ENCODE results near the gene DNAJC22. TPM values are rescaled to one million over a fixed set of nuclear protein-coding genes. Genes with fewer than 3 reads are reported as not detected.

Gene DNAJC22
- total RNA-seq, 1 experiment from 2014 or later = 0.24 TPM

GRCh38 chr12:49335955-49336644, 10.6 kb upstream of the DNAJC22 start (continued):
- no peak for TF ChIP-seq SMAD4 (CRISPR knock-in tag; IDR thresholded peaks at IDR 0.05)
- no peak for TF ChIP-seq TEAD1 (CRISPR knock-in tag; IDR thresholded peaks at IDR 0.05)
- TF ChIP-seq SMAD3 (CRISPR knock-in tag; IDR thresholded peaks at IDR 0.05; ENCODE audit: borderline replicate concordance) = no peak
- peak; percentile 69; the same call in 1 of the 2 replicates for TF ChIP-seq ZNF138 (CRISPR knock-in tag; conservative IDR thresholded peaks at IDR 0.05)
- peak; percentile 74; the same call in 1 of the 2 replicates for TF ChIP-seq TP53 (CRISPR knock-in tag; IDR thresholded peaks at IDR 0.05)
- TF ChIP-seq, protein P1, sequence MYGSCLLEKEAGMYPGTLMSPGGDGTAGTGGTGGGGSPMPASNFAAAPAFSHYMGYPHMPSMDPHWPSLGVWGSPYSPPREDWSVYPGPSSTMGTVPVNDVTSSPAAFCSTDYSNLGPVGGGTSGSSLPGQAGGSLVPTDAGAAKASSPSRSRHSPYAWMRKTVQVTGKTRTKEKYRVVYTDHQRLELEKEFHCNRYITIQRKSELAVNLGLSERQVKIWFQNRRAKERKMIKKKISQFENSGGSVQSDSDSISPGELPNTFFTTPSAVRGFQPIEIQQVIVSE (CRISPR knock-in tag; IDR thresholded peaks at IDR 0.05; ENCODE audit: borderline replicate concordance) = no peak
- TF ChIP-seq USF2 (CRISPR knock-in tag; IDR thresholded peaks at IDR 0.05) = peak; percentile 56
- TF ChIP-seq NR1H2 (CRISPR knock-in tag; IDR thresholded peaks at IDR 0.05) = no peak
- peak; percentile 72; the same call in 1 of the 2 replicates for TF ChIP-seq NFE2L1 (CRISPR knock-in tag; IDR thresholded peaks at IDR 0.05)
- no peak for TF ChIP-seq ZNF671 (CRISPR knock-in tag; IDR thresholded peaks at IDR 0.05)
- TF ChIP-seq E2F1 (CRISPR knock-in tag; IDR thresholded peaks at IDR 0.05) = no peak
- peak; percentile 53; the same call in 1 of the 2 replicates for TF ChIP-seq USF1 (CRISPR knock-in tag; IDR thresholded peaks at IDR 0.05)
- no peak for TF ChIP-seq ERG (CRISPR knock-in tag; IDR thresholded peaks at IDR 0.05)
- TF ChIP-seq MAX (CRISPR knock-in tag; IDR thresholded peaks at IDR 0.05) = peak; percentile 85
- TF ChIP-seq, protein P2, sequence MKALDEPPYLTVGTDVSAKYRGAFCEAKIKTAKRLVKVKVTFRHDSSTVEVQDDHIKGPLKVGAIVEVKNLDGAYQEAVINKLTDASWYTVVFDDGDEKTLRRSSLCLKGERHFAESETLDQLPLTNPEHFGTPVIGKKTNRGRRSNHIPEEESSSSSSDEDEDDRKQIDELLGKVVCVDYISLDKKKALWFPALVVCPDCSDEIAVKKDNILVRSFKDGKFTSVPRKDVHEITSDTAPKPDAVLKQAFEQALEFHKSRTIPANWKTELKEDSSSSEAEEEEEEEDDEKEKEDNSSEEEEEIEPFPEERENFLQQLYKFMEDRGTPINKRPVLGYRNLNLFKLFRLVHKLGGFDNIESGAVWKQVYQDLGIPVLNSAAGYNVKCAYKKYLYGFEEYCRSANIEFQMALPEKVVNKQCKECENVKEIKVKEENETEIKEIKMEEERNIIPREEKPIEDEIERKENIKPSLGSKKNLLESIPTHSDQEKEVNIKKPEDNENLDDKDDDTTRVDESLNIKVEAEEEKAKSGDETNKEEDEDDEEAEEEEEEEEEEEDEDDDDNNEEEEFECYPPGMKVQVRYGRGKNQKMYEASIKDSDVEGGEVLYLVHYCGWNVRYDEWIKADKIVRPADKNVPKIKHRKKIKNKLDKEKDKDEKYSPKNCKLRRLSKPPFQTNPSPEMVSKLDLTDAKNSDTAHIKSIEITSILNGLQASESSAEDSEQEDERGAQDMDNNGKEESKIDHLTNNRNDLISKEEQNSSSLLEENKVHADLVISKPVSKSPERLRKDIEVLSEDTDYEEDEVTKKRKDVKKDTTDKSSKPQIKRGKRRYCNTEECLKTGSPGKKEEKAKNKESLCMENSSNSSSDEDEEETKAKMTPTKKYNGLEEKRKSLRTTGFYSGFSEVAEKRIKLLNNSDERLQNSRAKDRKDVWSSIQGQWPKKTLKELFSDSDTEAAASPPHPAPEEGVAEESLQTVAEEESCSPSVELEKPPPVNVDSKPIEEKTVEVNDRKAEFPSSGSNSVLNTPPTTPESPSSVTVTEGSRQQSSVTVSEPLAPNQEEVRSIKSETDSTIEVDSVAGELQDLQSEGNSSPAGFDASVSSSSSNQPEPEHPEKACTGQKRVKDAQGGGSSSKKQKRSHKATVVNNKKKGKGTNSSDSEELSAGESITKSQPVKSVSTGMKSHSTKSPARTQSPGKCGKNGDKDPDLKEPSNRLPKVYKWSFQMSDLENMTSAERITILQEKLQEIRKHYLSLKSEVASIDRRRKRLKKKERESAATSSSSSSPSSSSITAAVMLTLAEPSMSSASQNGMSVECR (CRISPR knock-in tag; IDR thresholded peaks at IDR 0.05; ENCODE audit: borderline replicate concordance) = peak; percentile 10; the same call in 1 of the 2 replicates
- no peak for TF ChIP-seq AFF4 (CRISPR knock-in tag; IDR thresholded peaks at IDR 0.05; ENCODE audit: borderline replicate concordance)
- no peak for TF ChIP-seq E2F5 (CRISPR knock-in tag; IDR thresholded peaks at IDR 0.05)
- TF ChIP-seq NR2C2 (CRISPR knock-in tag; IDR thresholded peaks at IDR 0.05) = no peak
- TF ChIP-seq, protein P3, sequence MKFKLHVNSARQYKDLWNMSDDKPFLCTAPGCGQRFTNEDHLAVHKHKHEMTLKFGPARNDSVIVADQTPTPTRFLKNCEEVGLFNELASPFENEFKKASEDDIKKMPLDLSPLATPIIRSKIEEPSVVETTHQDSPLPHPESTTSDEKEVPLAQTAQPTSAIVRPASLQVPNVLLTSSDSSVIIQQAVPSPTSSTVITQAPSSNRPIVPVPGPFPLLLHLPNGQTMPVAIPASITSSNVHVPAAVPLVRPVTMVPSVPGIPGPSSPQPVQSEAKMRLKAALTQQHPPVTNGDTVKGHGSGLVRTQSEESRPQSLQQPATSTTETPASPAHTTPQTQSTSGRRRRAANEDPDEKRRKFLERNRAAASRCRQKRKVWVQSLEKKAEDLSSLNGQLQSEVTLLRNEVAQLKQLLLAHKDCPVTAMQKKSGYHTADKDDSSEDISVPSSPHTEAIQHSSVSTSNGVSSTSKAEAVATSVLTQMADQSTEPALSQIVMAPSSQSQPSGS (CRISPR knock-in tag; IDR thresholded peaks at IDR 0.05; ENCODE audit: borderline replicate concordance, low read depth) = no peak
- TF ChIP-seq ZNF416 (CRISPR knock-in tag; IDR thresholded peaks at IDR 0.05) = no peak
- no peak for TF ChIP-seq CREB1 (CRISPR knock-in tag; IDR thresholded peaks at IDR 0.05)
- no peak for TF ChIP-seq ELF4 (CRISPR knock-in tag; IDR thresholded peaks at IDR 0.05; ENCODE audit: low read depth)

All from WTC11 (cell line).